KMS-11 (cell line): Measurements from ENCODE around the gene KLHL35.

ENCODE experiments used
- H2AFZ ChIP-seq: fragments of 200-600 bp; sonication (generic); 2 replicates; pipeline ENCODE4 v1.6.1; 2016; ENCODE audit warnings: antibody characterized with exemption, mixed run types, low read depth
- H3K27ac ChIP-seq: fragments of 200-600 bp; sonication (generic); 2 replicates; pipeline ENCODE4 v1.6.1; 2016; ENCODE audit warnings: mild to moderate bottlenecking, mixed run types
- H3K27me3 ChIP-seq: fragments of 200-600 bp; sonication (generic); 2 replicates; pipeline ENCODE4 v1.6.1; 2017; ENCODE audit warnings: mild to moderate bottlenecking, low read depth, mixed run types, moderate library complexity; ENCODE audit not compliant: insufficient read depth
- H3K36me3 ChIP-seq: fragments of 200-600 bp; sonication (generic); 2 replicates; pipeline ENCODE4 v1.6.1; 2017; ENCODE audit warnings: mild to moderate bottlenecking, mixed run types; ENCODE audit not compliant: insufficient read depth
- H3K4me1 ChIP-seq: fragments of 200-600 bp; sonication (generic); 2 replicates; pipeline ENCODE4 v1.6.1; 2016; ENCODE audit warnings: mild to moderate bottlenecking, low read depth, mixed run types; ENCODE audit not compliant: poor library complexity, severe bottlenecking
- H3K4me2 ChIP-seq: fragments of 200-600 bp; sonication (generic); 2 replicates; pipeline ENCODE4 v1.7.0; 2016; ENCODE audit warnings: mild to moderate bottlenecking, mixed run types
- H3K4me3 ChIP-seq: fragments of 200-600 bp; sonication (generic); IDR thresholded peaks from 2 replicates; pipeline ENCODE4 v1.6.1; 2017; ENCODE audit warnings: low read depth, low read length, mixed read lengths; ENCODE audit not compliant: insufficient read depth
- H3K79me2 ChIP-seq: fragments of 200-600 bp; sonication (generic); 2 replicates; pipeline ENCODE4 v1.6.1; 2016; ENCODE audit warnings: low read depth, mixed run types; ENCODE audit not compliant: insufficient read depth
- H3K9ac ChIP-seq: fragments of 200-600 bp; sonication (generic); 2 replicates; pipeline ENCODE4 v1.6.1; 2016; ENCODE audit warnings: mild to moderate bottlenecking, mixed run types
- H4K20me1 ChIP-seq: fragments of 200-600 bp; sonication (generic); 2 replicates; pipeline ENCODE4 v1.6.1; 2016; ENCODE audit warnings: mild to moderate bottlenecking, mixed run types; ENCODE audit not compliant: insufficient read depth
- TF ChIP-seq, protein P1 (sequence below): fragments of 200-600 bp; sonication (generic); conservative IDR thresholded peaks from 2 replicates; pipeline ENCODE4 v1.6.1; 2017; ENCODE audit warnings: low read depth, mild to moderate bottlenecking, antibody characterized with exemption, low read length, moderate library complexity, mixed read lengths

Gene KLHL35

DNA sequence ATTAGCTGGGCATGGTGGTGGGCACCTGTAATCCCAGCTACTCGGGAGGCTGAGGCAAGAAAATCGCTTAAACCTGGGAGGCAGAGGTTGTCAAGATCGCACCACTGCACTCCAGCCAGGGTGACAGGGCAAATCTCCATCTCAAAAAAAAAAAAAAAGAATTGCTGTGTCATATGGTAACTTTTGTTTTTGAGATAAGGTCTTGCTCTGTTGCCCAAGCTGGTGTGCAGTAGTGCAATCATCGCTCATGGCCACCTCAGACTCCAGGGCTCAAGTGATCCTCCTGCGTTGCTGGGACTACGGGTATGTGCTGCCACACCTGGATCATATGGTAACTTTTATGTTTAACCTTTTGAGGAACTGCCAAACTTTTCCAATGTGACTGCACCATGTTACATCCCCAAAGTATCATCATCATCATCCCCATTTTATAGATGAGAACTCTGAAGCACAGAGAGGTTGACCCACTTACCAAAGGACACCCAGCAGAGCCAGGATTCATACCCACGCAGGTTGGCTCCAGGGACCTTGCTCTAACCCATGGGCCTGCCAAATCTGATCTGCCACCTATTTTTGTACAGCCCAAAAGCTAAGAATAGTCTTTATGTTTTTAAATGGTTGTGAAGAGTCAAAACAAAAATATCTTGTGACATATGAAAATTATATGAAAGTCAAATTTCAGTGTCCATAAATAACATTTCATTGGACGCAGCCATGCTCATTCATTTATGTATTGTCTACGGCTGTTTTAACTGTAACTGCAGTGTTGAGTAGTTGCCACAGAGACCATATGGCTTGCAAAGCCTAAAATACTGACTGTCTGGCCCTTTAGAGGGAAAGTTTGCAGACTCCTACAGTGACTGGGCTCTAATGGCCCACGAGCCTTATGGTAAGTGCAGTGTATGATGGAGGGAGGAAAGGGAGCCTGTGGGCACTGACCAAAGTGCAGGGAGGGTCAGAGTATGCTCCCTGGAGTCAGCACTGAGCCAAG lies 47.5 kb upstream of the KLHL35 start:
- H3K79me2 ChIP-seq: no peaks in the 10 kb centered on the region
- no peak overlapping the region for H2AFZ ChIP-seq
- no peaks in the 10 kb centered on the region for H3K4me1 ChIP-seq
- H3K27ac ChIP-seq: no peak overlapping the region
- TF ChIP-seq, protein P1, sequence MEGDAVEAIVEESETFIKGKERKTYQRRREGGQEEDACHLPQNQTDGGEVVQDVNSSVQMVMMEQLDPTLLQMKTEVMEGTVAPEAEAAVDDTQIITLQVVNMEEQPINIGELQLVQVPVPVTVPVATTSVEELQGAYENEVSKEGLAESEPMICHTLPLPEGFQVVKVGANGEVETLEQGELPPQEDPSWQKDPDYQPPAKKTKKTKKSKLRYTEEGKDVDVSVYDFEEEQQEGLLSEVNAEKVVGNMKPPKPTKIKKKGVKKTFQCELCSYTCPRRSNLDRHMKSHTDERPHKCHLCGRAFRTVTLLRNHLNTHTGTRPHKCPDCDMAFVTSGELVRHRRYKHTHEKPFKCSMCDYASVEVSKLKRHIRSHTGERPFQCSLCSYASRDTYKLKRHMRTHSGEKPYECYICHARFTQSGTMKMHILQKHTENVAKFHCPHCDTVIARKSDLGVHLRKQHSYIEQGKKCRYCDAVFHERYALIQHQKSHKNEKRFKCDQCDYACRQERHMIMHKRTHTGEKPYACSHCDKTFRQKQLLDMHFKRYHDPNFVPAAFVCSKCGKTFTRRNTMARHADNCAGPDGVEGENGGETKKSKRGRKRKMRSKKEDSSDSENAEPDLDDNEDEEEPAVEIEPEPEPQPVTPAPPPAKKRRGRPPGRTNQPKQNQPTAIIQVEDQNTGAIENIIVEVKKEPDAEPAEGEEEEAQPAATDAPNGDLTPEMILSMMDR: no peak
- no peak overlapping the region for H3K4me2 ChIP-seq
- no peak overlapping the region for H3K9ac ChIP-seq
- H3K27me3 ChIP-seq: no peaks in the 10 kb centered on the region
- no peaks in the 10 kb centered on the region for H3K36me3 ChIP-seq
- no peaks in the 10 kb centered on the region for H4K20me1 ChIP-seq
- H3K4me3 ChIP-seq: no peak overlapping the region

- no peak overlapping the region for H3K4me2 ChIP-seq
These were observed 46.7 kb upstream of the KLHL35 start for GRCh38 chr11:75479597-75480145.

DNA sequence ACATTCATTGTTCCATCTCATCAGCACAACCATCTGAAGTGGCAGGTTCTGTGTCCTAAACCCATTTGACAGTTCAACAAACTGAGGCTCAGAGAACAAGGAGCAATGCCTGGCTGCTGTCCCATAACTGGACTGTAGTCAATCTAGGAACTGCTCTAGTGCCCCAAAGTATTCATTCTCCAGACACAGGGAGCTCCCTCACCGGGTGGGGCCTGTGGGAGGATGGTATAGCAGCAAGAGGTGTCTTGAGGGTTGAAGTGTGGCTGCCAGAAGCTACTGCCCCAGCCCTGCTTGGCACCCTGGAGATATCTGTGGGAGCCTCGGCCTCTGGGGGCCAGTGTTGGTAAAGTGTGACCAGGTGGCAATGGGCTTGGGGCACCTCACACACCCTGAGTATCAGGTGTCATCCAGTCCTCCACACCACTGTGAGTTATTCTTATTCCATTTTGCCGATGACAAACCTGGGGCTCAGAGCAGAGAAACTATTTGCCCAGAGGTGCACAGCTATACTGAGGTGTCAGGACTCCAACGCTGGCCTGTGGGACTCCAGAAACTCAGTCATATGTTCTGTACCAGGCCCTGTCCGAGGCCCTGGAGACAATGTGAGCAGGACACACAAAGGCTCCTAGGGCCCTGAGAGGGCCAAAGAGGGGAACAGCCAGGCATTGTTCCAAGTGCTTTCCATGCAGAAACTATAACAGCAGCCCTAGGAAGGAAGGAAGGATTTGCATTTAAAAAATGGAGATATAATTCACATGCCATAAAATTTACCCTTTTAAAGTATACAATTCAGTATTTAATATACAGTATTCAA lies 46.0 kb upstream of the KLHL35 start:
- Histone ChIP-seq H2AFZ (no peak overlapping the region), H3K4me1 (no peaks in the 10 kb centered on the region), H4K20me1 (no peaks in the 10 kb centered on the region), H3K36me3 (no peaks in the 10 kb centered on the region), H3K27me3 (no peaks in the 10 kb centered on the region), H3K4me2 (no peak overlapping the region), H3K27ac (no peak overlapping the region), H3K79me2 (no peaks in the 10 kb centered on the region), H3K4me3 (no peak overlapping the region), H3K9ac (no peak overlapping the region)
- TF ChIP-seq, protein P1: no peak

More at GRCh38 chr11:75479597-75480145, 46.7 kb upstream of the KLHL35 start:
- no peaks in the 10 kb centered on the region for H3K36me3 ChIP-seq
- H3K79me2 ChIP-seq: no peaks in the 10 kb centered on the region
- H3K27me3 ChIP-seq: no peaks in the 10 kb centered on the region
- H4K20me1 ChIP-seq: no peaks in the 10 kb centered on the region
- no peak overlapping the region for H3K9ac ChIP-seq
- H3K4me1 ChIP-seq: no peaks in the 10 kb centered on the region
- no peak overlapping the region for H2AFZ ChIP-seq
- TF ChIP-seq, protein P1: no peak
- no peak overlapping the region for H3K27ac ChIP-seq
- H3K4me3 ChIP-seq: no peak overlapping the region

GRCh38 chr11:75477614-75477935 lies 44.6 kb upstream of the KLHL35 start:
- H3K4me1 ChIP-seq: no peaks in the 10 kb centered on the region
- no peak overlapping the region for H3K4me3 ChIP-seq
- no peak overlapping the region for H3K9ac ChIP-seq
- no peaks in the 10 kb centered on the region for H3K79me2 ChIP-seq
- H3K36me3 ChIP-seq: no peaks in the 10 kb centered on the region
- H2AFZ ChIP-seq: no peak overlapping the region
- no peaks in the 10 kb centered on the region for H3K27me3 ChIP-seq
- H4K20me1 ChIP-seq: no peaks in the 10 kb centered on the region
- H3K4me2 ChIP-seq: no peak overlapping the region
- TF ChIP-seq, protein P1: no peak
- no peak overlapping the region for H3K27ac ChIP-seq
